Fibroblast of skin of left quadriceps (primary cell): Measurements from ENCODE around the gene RAVER1.
"Not testable (repeated sequence)": the region's sequence is repeated elsewhere in the genome, so short reads cannot be mapped to it uniquely, and the experiment has no call there.

Source experiments
- DNase-seq, 2 experiments: peaks; one replicate each; pipeline ENCODE4 v3.0.0-alpha.2; 2013; ENCODE audit warnings: low read depth in 2 of 2

The RAVER1 gene

GRCh38 chr19:10290357-10290875, 42.9 kb downstream of the RAVER1 start:
- DNase-seq = no peak

GRCh38 chr19:10289836-10290356, 43.4 kb downstream of the RAVER1 start, which contains the start of gene ICAM5:
Gene ICAM5 (plus strand): TSS chr19:10289952. CDS start chr19:10290044, 92 bp downstream.
- DNase-seq = no peak

- no peak for DNase-seq
Observed at GRCh38 chr19:10289167-10289835, 44.0 kb downstream of the RAVER1 start.

GRCh38 chr19:10288662-10289166, 44.6 kb downstream of the RAVER1 start:
- no peak for DNase-seq

GRCh38 chr19:10286803-10287737, 46.3 kb downstream of the RAVER1 start, which contains the start of gene ICAM4:
Gene ICAM4 (plus strand): TSS chr19:10286955. CDS start chr19:10287013, 58 bp downstream.
- no peak for DNase-seq

- no peak for DNase-seq
Observed at GRCh38 chr19:10285393-10285792, 47.9 kb downstream of the RAVER1 start.

GRCh38 chr19:10284960-10285278, 48.4 kb downstream of the RAVER1 start:
- DNase-seq = no peak

GRCh38 chr19:10284065-10284959, 49.0 kb downstream of the RAVER1 start:
- DNase-seq = no peak

- no peak for DNase-seq
Observed at GRCh38 chr19:10283301-10284064, 49.8 kb downstream of the RAVER1 start.

- DNase-seq = not testable (repeated sequence)
Observed at GRCh38 chr19:10282043-10282442, 51.3 kb downstream of the RAVER1 start.

- no peak for DNase-seq
Observed at GRCh38 chr19:10279737-10280442, 53.4 kb downstream of the RAVER1 start.

GRCh38 chr19:10278935-10279334, 54.4 kb downstream of the RAVER1 start:
- no peak for DNase-seq

GRCh38 chr19:10277795-10278589, 55.3 kb downstream of the RAVER1 start:
- no peak for DNase-seq

- DNase-seq = no peak
Observed at GRCh38 chr19:10274589-10274988, 58.7 kb downstream of the RAVER1 start.

- DNase-seq = no peak
Observed at GRCh38 chr19:10271543-10272086, 61.7 kb downstream of the RAVER1 start.

- DNase-seq = no peak
Observed at GRCh38 chr19:10270616-10271394, 62.5 kb downstream of the RAVER1 start, which contains the start of gene ICAM1. Gene ICAM1 (plus strand): TSS chr19:10271120. CDS start chr19:10271160, 40 bp downstream.

- no peak for DNase-seq
Observed at GRCh38 chr19:10270180-10270615, 63.1 kb downstream of the RAVER1 start.
